HG02610 (cell line): Measurements from ENCODE around the gene PROM2.

Experiments used
- ATAC-seq: cut with Tn5 transposase; IDR thresholded peaks from one replicate; pipeline ENCODE4 v1.9.1; 2021; ENCODE audit warnings: mild to moderate bottlenecking, moderate library complexity; ENCODE audit not compliant: unreplicated experiment

Gene PROM2

GRCh38 chr2:95336406-95336805 is 62.2 kb downstream of the PROM2 start:
- ATAC-seq, result no peak

DNA sequence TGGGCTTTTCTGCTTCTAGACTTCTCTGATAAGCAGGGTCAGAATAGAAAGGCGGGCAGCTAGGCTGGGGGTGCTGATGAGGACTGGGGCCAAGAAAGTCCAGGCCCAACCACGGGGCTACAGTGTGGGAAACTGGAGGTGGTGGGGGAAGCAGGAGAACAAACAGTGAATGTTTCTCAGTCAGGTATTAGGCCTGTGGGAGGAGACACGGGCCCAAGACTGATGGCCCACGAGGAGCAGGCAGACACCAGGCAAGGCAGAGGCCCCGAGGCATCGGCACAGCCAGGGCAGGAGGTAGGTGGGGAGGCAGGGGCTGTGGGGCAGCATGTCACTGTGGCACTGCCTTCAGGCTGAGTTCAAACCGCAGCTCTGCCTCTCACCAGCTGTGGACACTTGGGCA is 63.6 kb downstream of the PROM2 start:
- no peak for ATAC-seq
